Pancreas (tissue), 10 donors: ENCODE measurements around the gene FAM120A. TPM values are rescaled to one million over a fixed set of nuclear protein-coding genes. Genes with fewer than 3 reads are reported as not detected.

Experiments used
- ATAC-seq, 4 donors: fragments of 200-7000 bp; cut with Tn5 transposase; one replicate each; pipeline versions ENCODE4 v1.8.0 to v1.9.1; 2020; ENCODE audit warnings: mild to moderate bottlenecking in 4 of 4, moderate library complexity in 4 of 4
- DNase-seq, 6 donors: peaks; one replicate each; pipeline ENCODE4 v3.0.0-alpha.2; 2020
- FAIRE-seq: peaks from 2 replicates; lab custom pipeline; 2012; peaks lifted over from hg19 to GRCh38; lab: Jason Lieb, UNC
- H3K27ac ChIP-seq, 4 donors: fragments of 200-600 bp; sonication (generic); 1 replicate in 3 of 4; 2 replicates in 1 of 4; pipeline versions ENCODE4 v1.5.0 to v1.8.0; 2020
- H3K27me3 ChIP-seq, 4 donors: fragments of 200-600 bp; one replicate each; pipeline ENCODE4 v1.8.0; 2021
- H3K36me3 ChIP-seq, 3 donors: fragments of 200-600 bp; sonication (generic) in 1 of 3; one replicate each; pipeline versions ENCODE4 v1.5.0 to v1.8.0; 2020 to 2021
- H3K4me1 ChIP-seq, 3 donors: fragments of 200-600 bp; one replicate each; pipeline ENCODE4 v1.8.0; 2021
- H3K4me3 ChIP-seq, 4 donors: fragments of 200-600 bp; sonication (generic) in 2 of 4; one replicate each; pipeline versions ENCODE4 v1.5.0 to v1.8.0; 2020 to 2021
- H3K9me3 ChIP-seq, 4 donors: fragments of 200-600 bp; one replicate each; pipeline ENCODE4 v1.8.0; 2021
- WGBS, 2 donors: extraction: QIAGEN DNeasy Blood & Tissue Kit; methylation state at CpG; one replicate each; pipeline ENCODE4 v1.1.7; 2013; 5-methylcytosine and 5-hydroxymethylcytosine counted together
- intact Hi-C, 3 donors: fragments of 100-400 bp; cut with DNase I; formaldehyde crosslinking; loops; one replicate each; pipeline versions ENCODE4 v1.11.1 to v1.14.2; 2022
- polyA plus RNA-seq, 2 donors: library from polyadenylated mRNA; stranded (reverse); fragments of 200-250 nt; gene quantifications; one replicate each; pipeline ENCODE4 v1.2.3, GENCODE V29; 2013
- total RNA-seq, 6 donors: library from RNA; stranded (reverse); fragmentation: NEBNext Ultra II Directional in 4 of 6; extraction: Animal tissue kit (Norgen Biotek cat#: 25700) in 4 of 6; gene quantifications; one replicate each; pipeline versions ENCODE4 v1.2.1 to v1.2.4, GENCODE V29; 2021 to 2023
- TF ChIP-seq, protein P1 (sequence below), 4 donors: fragments of 200-600 bp; sonication (generic) in 3 of 4; IDR thresholded peaks; one replicate each; pipeline versions ENCODE4 v1.5.0 to v1.8.0; 2021; ENCODE audit warnings: antibody characterized with exemption in 4 of 4
- donor health status: healthy with polysubstance abuse.
- donor health status: DM: no; HTN: no; CAD: no; lungs with moderate emphysema.
- donor health status: DM: no; HTN: no; CAD: no.
- donor health status: control.
- donor health status: control.
- donor health status: Bipolar disorder and iron deficiency.
- donor health status: DM: yes; HTN: yes; CAD: no.
- donor health status: DM: no; HTN: no; CAD: no.
- donor health status: DM: no; HTN: no; CAD: no.
- donor health status: DM: yes; HTN: yes; CAD: no.

Gene FAM120A
- total and polyA plus RNA-seq, 8 donors: 24.2 to 66.4 (median 54.0) TPM

- no peaks in the 10 kb centered on the region for H3K27me3 ChIP-seq
- FAIRE-seq (no peak), ATAC-seq (no peak), DNase-seq (peak in 1 of 6 donors; percentile 18)
- H3K27ac ChIP-seq: no peak overlapping the region
- no peak overlapping the region for H3K4me3 ChIP-seq
- 69 to 90% methylated on average over 2 of the region's 2 CpGs for WGBS, 2 donors
- TF ChIP-seq, protein P1, sequence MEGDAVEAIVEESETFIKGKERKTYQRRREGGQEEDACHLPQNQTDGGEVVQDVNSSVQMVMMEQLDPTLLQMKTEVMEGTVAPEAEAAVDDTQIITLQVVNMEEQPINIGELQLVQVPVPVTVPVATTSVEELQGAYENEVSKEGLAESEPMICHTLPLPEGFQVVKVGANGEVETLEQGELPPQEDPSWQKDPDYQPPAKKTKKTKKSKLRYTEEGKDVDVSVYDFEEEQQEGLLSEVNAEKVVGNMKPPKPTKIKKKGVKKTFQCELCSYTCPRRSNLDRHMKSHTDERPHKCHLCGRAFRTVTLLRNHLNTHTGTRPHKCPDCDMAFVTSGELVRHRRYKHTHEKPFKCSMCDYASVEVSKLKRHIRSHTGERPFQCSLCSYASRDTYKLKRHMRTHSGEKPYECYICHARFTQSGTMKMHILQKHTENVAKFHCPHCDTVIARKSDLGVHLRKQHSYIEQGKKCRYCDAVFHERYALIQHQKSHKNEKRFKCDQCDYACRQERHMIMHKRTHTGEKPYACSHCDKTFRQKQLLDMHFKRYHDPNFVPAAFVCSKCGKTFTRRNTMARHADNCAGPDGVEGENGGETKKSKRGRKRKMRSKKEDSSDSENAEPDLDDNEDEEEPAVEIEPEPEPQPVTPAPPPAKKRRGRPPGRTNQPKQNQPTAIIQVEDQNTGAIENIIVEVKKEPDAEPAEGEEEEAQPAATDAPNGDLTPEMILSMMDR (IDR thresholded peaks at IDR 0.05): no peak
- no peaks in the 10 kb centered on the region for H3K9me3 ChIP-seq
- intact Hi-C loops: no loop called here
- no peaks in the 10 kb centered on the region for H3K36me3 ChIP-seq
- peaks cover 14 to 26% (median 16%) of the 10 kb centered on the region in 3 donors for H3K4me1 ChIP-seq
These were observed 141.7 kb downstream of the FAM120A start for GRCh38 chr9:93593144-93593658.

- Histone ChIP-seq H3K27me3 (no peaks in the 10 kb centered on the region), H3K27ac (no peak overlapping the region), H3K4me3 (no peak overlapping the region), H3K36me3 (no peaks in the 10 kb centered on the region), H3K9me3 (no peaks in the 10 kb centered on the region), H3K4me1 (peaks cover 10 to 20% (median 11%) of the 10 kb centered on the region in 3 donors)
- DNase-seq (peak in 1 of 6 donors; percentile 46), ATAC-seq (no peak), FAIRE-seq (no peak)
- TF ChIP-seq, protein P1 (IDR thresholded peaks at IDR 0.05): no peak
- 54 to 68% methylated on average over 9 of the region's 9 CpGs for WGBS, 2 donors
- intact Hi-C loops: no loop called here
These were observed 142.7 kb downstream of the FAM120A start for GRCh38 chr9:93594041-93594756.

DNA sequence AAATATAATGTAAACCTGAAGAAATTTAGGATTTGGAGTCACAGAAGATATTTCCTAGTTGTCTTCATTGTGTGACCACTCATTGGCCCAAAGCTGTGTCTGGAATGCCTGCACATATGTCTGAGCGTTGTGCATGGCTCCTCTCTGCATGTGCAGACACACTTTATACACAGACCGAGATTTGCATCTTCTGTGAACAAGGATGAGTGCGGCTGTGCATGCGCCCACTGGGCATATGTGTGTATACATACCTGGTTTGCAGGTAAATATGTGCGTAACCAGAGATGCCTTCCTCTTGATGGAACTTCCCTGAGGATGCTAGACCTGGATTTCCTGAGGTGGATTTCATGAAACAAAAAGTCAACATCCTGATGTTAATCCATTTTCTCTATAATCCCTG, 144.0 kb downstream of the FAM120A start:
- no peaks in the 10 kb centered on the region for H3K9me3 ChIP-seq
- TF ChIP-seq, protein P1 (IDR thresholded peaks at IDR 0.05): no peak
- intact Hi-C loops: no loop called here

GRCh38 chr9:93595861-93596365, 144.4 kb downstream of the FAM120A start:
- ATAC-seq: no peak
- H3K4me1 ChIP-seq: peaks cover 0 to 14% (median 0%) of the 10 kb centered on the region in 3 donors
- no peaks in the 10 kb centered on the region for H3K27me3 ChIP-seq
- no peak overlapping the region for H3K27ac ChIP-seq
- no peak for FAIRE-seq
- peak in 1 of 6 donors; percentile 35 for DNase-seq
- H3K4me3 ChIP-seq: no peak overlapping the region
- H3K36me3 ChIP-seq: no peaks in the 10 kb centered on the region
- intact Hi-C loops: no loop called here
- TF ChIP-seq, protein P1 (IDR thresholded peaks at IDR 0.05): no peak
- WGBS, 2 donors: 44 to 49% methylated on average over 5 of the region's 5 CpGs
- no peaks in the 10 kb centered on the region for H3K9me3 ChIP-seq

More for the DNA sequence above, 144.0 kb downstream of the FAM120A start:
- Histone ChIP-seq H3K4me1 (peaks cover 0 to 14% (median 0%) of the 10 kb centered on the region in 3 donors), H3K4me3 (no peak overlapping the region), H3K36me3 (no peaks in the 10 kb centered on the region), H3K27me3 (no peaks in the 10 kb centered on the region), H3K27ac (no peak overlapping the region)
- DNase-seq (no peak), ATAC-seq (no peak), FAIRE-seq (no peak)
- WGBS, 2 donors: 89 to 93% methylated on average over 5 of the region's 5 CpGs

- TF ChIP-seq, protein P1 (IDR thresholded peaks at IDR 0.05): no peak
- Histone ChIP-seq H3K9me3 (no peaks in the 10 kb centered on the region), H3K4me3 (no peak overlapping the region), H3K27ac (no peak overlapping the region), H3K4me1 (peaks cover 0 to 14% (median 0%) of the 10 kb centered on the region in 3 donors), H3K36me3 (no peaks in the 10 kb centered on the region), H3K27me3 (no peaks in the 10 kb centered on the region)
- FAIRE-seq (no peak), DNase-seq (peak in 1 of 6 donors; percentile 32), ATAC-seq (no peak)
- WGBS, 2 donors: 76 to 86% methylated on average over 4 of the region's 4 CpGs
- intact Hi-C loops: no loop called here
These were observed 144.9 kb downstream of the FAM120A start for GRCh38 chr9:93596399-93596798.
